ENCODE measurements around the gene TTC36.

GRCh38 chr11:118544010-118544646 lies 16.9 kb downstream of the TTC36 start:
- TF ChIP-seq CTCF (conservative IDR thresholded peaks at IDR 0.05; ENCODE audit: low read depth, low read length) (no peak), EZH2 (IDR thresholded peaks at IDR 0.05; ENCODE audit: low read length, unreplicated experiment) (no peak)
